Left lung (tissue), 10 donors: ENCODE results near the gene SPOCK1. TPM values are rescaled to one million over a fixed set of nuclear protein-coding genes. Genes with fewer than 3 reads are reported as not detected.

Experiments
- ATAC-seq: fragments of 200-7000 bp; cut with Tn5 transposase; one replicate; pipeline ENCODE4 v1.9.1; 2020; ENCODE audit warnings: moderate library complexity
- DNase-seq, 4 donors: peaks; one replicate each; pipeline ENCODE4 v3.0.0-alpha.2; 2013 to 2020
- H3K27ac ChIP-seq, 2 donors: fragments of 200-600 bp; sonication (generic) in 1 of 2; one replicate each; pipeline versions ENCODE4 v1.5.0 to v1.8.0; 2020 to 2021
- H3K27me3 ChIP-seq, 2 donors: fragments of 200-600 bp; sonication (generic) in 1 of 2; one replicate each; pipeline versions ENCODE4 v1.5.0 to v1.8.0; 2020 to 2021
- H3K36me3 ChIP-seq, 2 donors: fragments of 200-600 bp; sonication (generic) in 1 of 2; one replicate each; pipeline versions ENCODE4 v1.5.0 to v1.8.0; 2020 to 2021
- H3K4me1 ChIP-seq, 2 donors: fragments of 200-600 bp; one replicate each; pipeline ENCODE4 v1.8.0; 2021
- H3K4me3 ChIP-seq, 2 donors: fragments of 200-600 bp; sonication (generic) in 1 of 2; one replicate each; pipeline versions ENCODE4 v1.5.0 to v1.8.0; 2020 to 2021; ENCODE audit warnings: mild to moderate bottlenecking in 1 of 2
- H3K9me3 ChIP-seq, 2 donors: fragments of 200-600 bp; sonication (generic) in 1 of 2; one replicate each; pipeline versions ENCODE4 v1.5.0 to v1.8.0; 2020 to 2021
- CTCF ChIP-seq, 2 donors: fragments of 200-600 bp; sonication (generic) in 1 of 2; IDR thresholded peaks; one replicate each; pipeline versions ENCODE4 v1.5.0 to v1.8.0; 2021; ENCODE audit warnings: antibody characterized with exemption in 2 of 2
- intact Hi-C, 2 donors: fragments of 100-400 bp; cut with DNase I; formaldehyde crosslinking; loops; one replicate each; pipeline versions ENCODE4 v1.11.2 to v1.14.2; 2022
- polyA plus RNA-seq, 6 donors: library from polyadenylated mRNA; unstranded; fragments of 120-200 nt; gene quantifications; one replicate each; pipeline ENCODE4 v1.2.1, GENCODE V29; 2013; ENCODE audit not compliant: insufficient read length in 6 of 6
- total RNA-seq, 2 donors: library from RNA; stranded (reverse); fragmentation: NEBNext Ultra II Directional; extraction: Animal tissue kit (Norgen Biotek cat#: 25700); gene quantifications; one replicate each; pipeline ENCODE4 v1.2.1, GENCODE V29; 2021
- donor health status: DM: no; HTN: yes; CAD: no.
- donor health status: DM: no; HTN: no; CAD: no.

The SPOCK1 gene
- total and polyA plus RNA-seq, 8 donors, result 0.43 to 7.6 (median 0.73) TPM

DNA sequence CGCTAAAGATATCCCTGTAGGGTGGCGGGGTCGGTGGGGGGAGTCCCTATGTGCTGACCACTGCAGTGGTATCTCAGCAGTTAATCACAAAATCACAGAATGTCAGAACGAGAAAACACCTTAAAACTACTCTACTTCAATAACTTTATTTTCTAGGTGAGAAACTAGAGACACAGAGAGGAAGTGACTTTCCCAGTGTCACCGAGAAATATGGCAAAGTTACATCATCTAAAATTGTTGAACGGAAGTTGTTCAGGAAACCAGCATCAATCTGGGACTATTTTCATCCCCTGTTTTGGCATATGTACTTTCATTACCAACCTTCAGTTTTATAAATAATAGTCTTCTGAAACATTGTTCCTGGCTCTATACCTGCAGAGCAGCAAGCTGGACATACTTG, 384.0 kb downstream of the SPOCK1 start:
- H3K4me1 ChIP-seq, result no peaks in the 10 kb centered on the region
- DNase-seq (no peak), ATAC-seq (no peak)
- no peak overlapping the region for H3K4me3 ChIP-seq
- TF ChIP-seq CTCF (IDR thresholded peaks at IDR 0.05), result no peak
- no peaks in the 10 kb centered on the region for H3K9me3 ChIP-seq
- H3K36me3 ChIP-seq, result no peaks in the 10 kb centered on the region
- H3K27me3 ChIP-seq, result no peaks in the 10 kb centered on the region
- intact Hi-C loops, result no loop called here
- H3K27ac ChIP-seq, result no peak overlapping the region

- no peak for TF ChIP-seq CTCF (IDR thresholded peaks at IDR 0.05)
- no peaks in the 10 kb centered on the region for H3K4me1 ChIP-seq
- no peaks in the 10 kb centered on the region for H3K9me3 ChIP-seq
- H3K36me3 ChIP-seq, result no peaks in the 10 kb centered on the region
- no peak overlapping the region for H3K4me3 ChIP-seq
- intact Hi-C loops, result no loop called here
- no peak for ATAC-seq
- DNase-seq, result no peak
- H3K27ac ChIP-seq, result no peak overlapping the region
- H3K27me3 ChIP-seq, result no peaks in the 10 kb centered on the region
Observed at GRCh38 chr5:137114529-137114928, 384.6 kb downstream of the SPOCK1 start.

- Histone ChIP-seq H3K4me3 (no peak overlapping the region), H3K27ac (no peak overlapping the region), H3K9me3 (no peaks in the 10 kb centered on the region), H3K36me3 (no peaks in the 10 kb centered on the region), H3K27me3 (no peaks in the 10 kb centered on the region), H3K4me1 (no peaks in the 10 kb centered on the region)
- DNase-seq (no peak), ATAC-seq (no peak)
- intact Hi-C loops, result no loop called here
- no peak for TF ChIP-seq CTCF (IDR thresholded peaks at IDR 0.05)
Observed at GRCh38 chr5:137113939-137114338, 385.2 kb downstream of the SPOCK1 start.

DNA sequence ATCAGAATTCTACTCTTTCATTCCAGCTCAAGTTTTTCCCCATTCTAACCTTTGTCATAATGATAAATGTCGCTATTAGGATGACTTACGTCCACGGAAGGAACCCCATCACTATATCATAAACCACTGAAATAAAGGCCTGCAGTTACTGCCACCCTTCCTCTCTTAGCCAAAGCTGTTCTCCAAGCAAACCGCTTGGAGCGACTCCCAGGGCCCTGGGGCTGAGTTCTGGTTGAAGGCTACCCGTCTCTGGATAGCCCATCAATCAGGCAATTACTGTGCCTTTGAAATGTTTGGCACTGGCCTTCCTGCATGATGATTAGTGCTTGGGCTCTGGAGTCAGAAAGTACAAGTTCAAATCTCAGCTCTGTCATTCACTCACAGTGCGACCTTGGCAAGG, 386.0 kb downstream of the SPOCK1 start:
- H3K27ac ChIP-seq, result no peak overlapping the region
- ATAC-seq (no peak), DNase-seq (no peak)
- no peaks in the 10 kb centered on the region for H3K9me3 ChIP-seq
- TF ChIP-seq CTCF (IDR thresholded peaks at IDR 0.05), result no peak
- H3K4me3 ChIP-seq, result no peak overlapping the region
- no peaks in the 10 kb centered on the region for H3K27me3 ChIP-seq
- no peaks in the 10 kb centered on the region for H3K4me1 ChIP-seq
- intact Hi-C loops, result no loop called here
- no peaks in the 10 kb centered on the region for H3K36me3 ChIP-seq

- no peak for TF ChIP-seq CTCF (IDR thresholded peaks at IDR 0.05)
- Histone ChIP-seq H3K4me3 (no peak overlapping the region), H3K27me3 (no peaks in the 10 kb centered on the region), H3K4me1 (no peaks in the 10 kb centered on the region), H3K27ac (no peak overlapping the region), H3K9me3 (no peaks in the 10 kb centered on the region), H3K36me3 (no peaks in the 10 kb centered on the region)
- intact Hi-C loops, result no loop called here
- no peak for ATAC-seq
- no peak for DNase-seq
Observed at GRCh38 chr5:137105351-137106035, 393.6 kb downstream of the SPOCK1 start.
